ENCODE data around the gene DDX59.

DDX59 gene

DNA sequence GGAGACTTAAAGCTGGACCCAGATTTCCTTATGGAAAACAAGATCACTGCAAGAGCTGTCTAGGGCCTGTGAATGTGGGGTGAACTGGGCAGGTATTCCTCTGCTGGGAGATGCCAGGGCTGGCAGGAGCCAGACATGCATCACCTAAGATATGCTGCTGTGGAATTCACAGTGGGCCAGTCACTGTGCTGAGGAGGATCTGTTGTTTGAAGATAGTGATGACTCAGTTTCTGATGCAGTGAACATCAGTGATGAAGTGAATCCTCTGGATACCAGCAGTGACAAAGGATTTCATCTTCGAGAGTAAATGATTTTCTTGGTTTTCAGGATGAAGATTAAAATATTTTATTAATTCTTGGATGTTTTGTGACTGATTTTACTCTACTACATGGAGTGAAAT lies 39.1 kb upstream of the DDX59 start:
- H2AFZ ChIP-seq (ENCODE audit: low read length), result no peak overlapping the region

GRCh38 chr1:200708161-200708560 lies 38.5 kb upstream of the DDX59 start:
- H3F3A ChIP-seq (ENCODE audit: low read depth), result no peaks in the 10 kb centered on the region

More for the DNA sequence above, 39.1 kb upstream of the DDX59 start:
- H3K79me2 ChIP-seq (ENCODE audit: insufficient read depth, low read length), result no peaks in the 10 kb centered on the region
- H4K20me1 ChIP-seq (ENCODE audit: insufficient read depth, low read length, poor library complexity, severe bottlenecking), result no peaks in the 10 kb centered on the region
- no peak overlapping the region for H3K4me3 ChIP-seq (ENCODE audit: low read length, poor library complexity, severe bottlenecking)
- no peak overlapping the region for H3K4me2 ChIP-seq (ENCODE audit: low read depth, low read length, poor library complexity, severe bottlenecking)
- no peaks in the 10 kb centered on the region for H3K27me3 ChIP-seq (ENCODE audit: insufficient read depth, low read length, poor library complexity, severe bottlenecking)
- no peaks in the 10 kb centered on the region for H3K36me3 ChIP-seq (ENCODE audit: insufficient read depth, low read length)
- H3K4me1 ChIP-seq (ENCODE audit: insufficient read depth, low read length, poor library complexity, severe bottlenecking), result peaks cover 4% of the 10 kb centered on the region
- H3K9ac ChIP-seq (ENCODE audit: low read depth, low read length, poor library complexity, severe bottlenecking), result no peak overlapping the region
- H3K9me3 ChIP-seq (ENCODE audit: insufficient read depth, low read depth, low read length), result no peaks in the 10 kb centered on the region
- TF ChIP-seq, protein P1, sequence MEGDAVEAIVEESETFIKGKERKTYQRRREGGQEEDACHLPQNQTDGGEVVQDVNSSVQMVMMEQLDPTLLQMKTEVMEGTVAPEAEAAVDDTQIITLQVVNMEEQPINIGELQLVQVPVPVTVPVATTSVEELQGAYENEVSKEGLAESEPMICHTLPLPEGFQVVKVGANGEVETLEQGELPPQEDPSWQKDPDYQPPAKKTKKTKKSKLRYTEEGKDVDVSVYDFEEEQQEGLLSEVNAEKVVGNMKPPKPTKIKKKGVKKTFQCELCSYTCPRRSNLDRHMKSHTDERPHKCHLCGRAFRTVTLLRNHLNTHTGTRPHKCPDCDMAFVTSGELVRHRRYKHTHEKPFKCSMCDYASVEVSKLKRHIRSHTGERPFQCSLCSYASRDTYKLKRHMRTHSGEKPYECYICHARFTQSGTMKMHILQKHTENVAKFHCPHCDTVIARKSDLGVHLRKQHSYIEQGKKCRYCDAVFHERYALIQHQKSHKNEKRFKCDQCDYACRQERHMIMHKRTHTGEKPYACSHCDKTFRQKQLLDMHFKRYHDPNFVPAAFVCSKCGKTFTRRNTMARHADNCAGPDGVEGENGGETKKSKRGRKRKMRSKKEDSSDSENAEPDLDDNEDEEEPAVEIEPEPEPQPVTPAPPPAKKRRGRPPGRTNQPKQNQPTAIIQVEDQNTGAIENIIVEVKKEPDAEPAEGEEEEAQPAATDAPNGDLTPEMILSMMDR (conservative IDR thresholded peaks at IDR 0.05; ENCODE audit: low read length), result no peak
- no peak for TF ChIP-seq EZH2phosphoT487 (IDR thresholded peaks at IDR 0.05; ENCODE audit: borderline replicate concordance)
- no peaks in the 10 kb centered on the region for H3F3A ChIP-seq (ENCODE audit: low read depth)
- H3K9me2 ChIP-seq (replicated peaks; ENCODE audit: low read depth, low read length), result no peaks in the 10 kb centered on the region

GRCh38 chr1:200707116-200707515 lies 37.4 kb upstream of the DDX59 start:
- H3K4me3 ChIP-seq (ENCODE audit: low read length, poor library complexity, severe bottlenecking), result no peak overlapping the region
- no peaks in the 10 kb centered on the region for H3K36me3 ChIP-seq (ENCODE audit: insufficient read depth, low read length)
- no peaks in the 10 kb centered on the region for H3K27me3 ChIP-seq (ENCODE audit: insufficient read depth, low read length, poor library complexity, severe bottlenecking)
- no peaks in the 10 kb centered on the region for H3K9me3 ChIP-seq (ENCODE audit: insufficient read depth, low read depth, low read length)
- H4K20me1 ChIP-seq (ENCODE audit: insufficient read depth, low read length, poor library complexity, severe bottlenecking), result no peaks in the 10 kb centered on the region
- peaks cover 4% of the 10 kb centered on the region for H3K4me1 ChIP-seq (ENCODE audit: insufficient read depth, low read length, poor library complexity, severe bottlenecking)
- H3K4me2 ChIP-seq (ENCODE audit: low read depth, low read length, poor library complexity, severe bottlenecking), result no peak overlapping the region
- no peaks in the 10 kb centered on the region for H3K9me2 ChIP-seq (replicated peaks; ENCODE audit: low read depth, low read length)
- H3K79me2 ChIP-seq (ENCODE audit: insufficient read depth, low read length), result no peaks in the 10 kb centered on the region
- H3K9ac ChIP-seq (ENCODE audit: low read depth, low read length, poor library complexity, severe bottlenecking), result no peak overlapping the region
- no peak overlapping the region for H2AFZ ChIP-seq (ENCODE audit: low read length)
- H3F3A ChIP-seq (ENCODE audit: low read depth), result no peaks in the 10 kb centered on the region
- no peak for TF ChIP-seq EZH2phosphoT487 (IDR thresholded peaks at IDR 0.05; ENCODE audit: borderline replicate concordance)
- TF ChIP-seq, protein P1 (conservative IDR thresholded peaks at IDR 0.05; ENCODE audit: low read length), result no peak

More at GRCh38 chr1:200708161-200708560, 38.5 kb upstream of the DDX59 start:
- no peaks in the 10 kb centered on the region for H3K79me2 ChIP-seq (ENCODE audit: insufficient read depth, low read length)
- H3K4me1 ChIP-seq (ENCODE audit: insufficient read depth, low read length, poor library complexity, severe bottlenecking), result peaks cover 4% of the 10 kb centered on the region
- H2AFZ ChIP-seq (ENCODE audit: low read length), result no peak overlapping the region
- no peaks in the 10 kb centered on the region for H4K20me1 ChIP-seq (ENCODE audit: insufficient read depth, low read length, poor library complexity, severe bottlenecking)
- H3K9ac ChIP-seq (ENCODE audit: low read depth, low read length, poor library complexity, severe bottlenecking), result no peak overlapping the region
- H3K4me2 ChIP-seq (ENCODE audit: low read depth, low read length, poor library complexity, severe bottlenecking), result no peak overlapping the region
- H3K9me3 ChIP-seq (ENCODE audit: insufficient read depth, low read depth, low read length), result no peaks in the 10 kb centered on the region
- H3K27me3 ChIP-seq (ENCODE audit: insufficient read depth, low read length, poor library complexity, severe bottlenecking), result no peaks in the 10 kb centered on the region
- no peaks in the 10 kb centered on the region for H3K36me3 ChIP-seq (ENCODE audit: insufficient read depth, low read length)
- H3K4me3 ChIP-seq (ENCODE audit: low read length, poor library complexity, severe bottlenecking), result no peak overlapping the region
- TF ChIP-seq, protein P1 (conservative IDR thresholded peaks at IDR 0.05; ENCODE audit: low read length), result no peak
- TF ChIP-seq EZH2phosphoT487 (IDR thresholded peaks at IDR 0.05; ENCODE audit: borderline replicate concordance), result no peak
- no peaks in the 10 kb centered on the region for H3K9me2 ChIP-seq (replicated peaks; ENCODE audit: low read depth, low read length)

Data from Loucy (cell line).